ENCODE measurements around the gene PTPN9.

Gene PTPN9

DNA sequence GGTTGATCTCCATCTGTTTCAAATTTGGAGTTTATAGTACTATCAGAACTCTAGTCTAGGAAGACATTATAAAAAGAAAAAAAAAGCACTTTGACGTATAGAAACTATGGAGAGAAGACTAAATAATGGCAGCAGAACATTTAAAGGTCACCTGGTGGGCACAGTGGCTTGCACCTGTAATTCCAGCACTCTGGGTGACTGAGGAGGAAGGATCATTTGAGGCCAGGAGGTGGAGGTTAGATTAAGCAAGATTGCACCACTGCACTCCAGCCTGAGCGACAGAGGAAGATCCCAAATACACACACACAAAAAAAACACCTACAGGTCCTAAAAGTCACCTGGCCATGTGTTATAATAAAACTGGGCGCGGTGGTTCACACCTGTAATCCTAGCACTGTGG, 141.4 kb downstream of the PTPN9 start:
- Histone ChIP-seq H3K36me3 (ENCODE audit: insufficient read depth, low read length) (peaks cover 56% of the 10 kb centered on the region), H3K27ac (ENCODE audit: low read depth, low read length, poor library complexity, severe bottlenecking) (no peak overlapping the region), H3K4me2 (ENCODE audit: low read length) (no peak overlapping the region), H3K4me3 (ENCODE audit: low read depth, low read length, poor library complexity, severe bottlenecking) (no peak overlapping the region), H2AFZ (ENCODE audit: low read length) (no peak overlapping the region), H3K9me2 (ENCODE audit: low read depth, low read length) (no peaks in the 10 kb centered on the region), H4K20me1 (ENCODE audit: insufficient read depth, low read length) (0 out of 2 replicates have a peak, but pooled peaks cover 2% of the 10 kb centered on the region), H3K9ac (ENCODE audit: low read length) (no peak overlapping the region), H3K27me3 (ENCODE audit: insufficient read depth, low read length) (no peaks in the 10 kb centered on the region), H3F3A (ENCODE audit: insufficient read depth, low read length) (no peaks in the 10 kb centered on the region), H3K9me3 (ENCODE audit: low read length) (no peaks in the 10 kb centered on the region), H3K4me1 (ENCODE audit: insufficient read depth, low read length, severe bottlenecking) (no peaks in the 10 kb centered on the region), H3K79me2 (ENCODE audit: insufficient read depth, low read length) (peaks cover 93% of the 10 kb centered on the region)
- no peak for TF ChIP-seq CTCF (IDR thresholded peaks at IDR 0.05; ENCODE audit: low read length)
- TF ChIP-seq EZH2 (IDR thresholded peaks at IDR 0.05; ENCODE audit: borderline replicate concordance, low read length): no peak

DNA sequence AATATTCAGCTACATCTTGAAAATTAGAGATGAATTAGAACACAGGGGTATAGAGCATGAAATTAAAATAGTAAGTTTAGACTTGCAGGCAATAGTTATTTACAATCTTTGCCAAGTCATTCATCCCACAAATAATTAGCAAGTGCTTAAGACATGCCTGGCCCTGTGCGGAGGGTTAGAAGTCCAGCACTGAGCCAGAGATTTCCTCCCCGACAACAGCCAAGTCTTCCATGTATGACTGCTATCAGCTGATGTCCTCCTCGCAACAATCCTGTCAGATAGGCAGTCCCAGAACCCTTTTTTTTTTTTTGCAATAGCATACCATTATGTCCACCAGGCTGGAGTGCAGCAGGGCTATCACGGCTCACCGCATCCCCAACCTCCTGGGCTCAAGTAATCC, 142.2 kb downstream of the PTPN9 start:
- Histone ChIP-seq H3K4me3 (ENCODE audit: low read depth, low read length, poor library complexity, severe bottlenecking) (no peak overlapping the region), H3K9me3 (ENCODE audit: low read length) (no peaks in the 10 kb centered on the region), H3F3A (ENCODE audit: insufficient read depth, low read length) (no peaks in the 10 kb centered on the region), H3K27ac (ENCODE audit: low read depth, low read length, poor library complexity, severe bottlenecking) (no peak overlapping the region), H3K27me3 (ENCODE audit: insufficient read depth, low read length) (no peaks in the 10 kb centered on the region), H4K20me1 (ENCODE audit: insufficient read depth, low read length) (0 out of 2 replicates have a peak, but pooled peaks cover 2% of the 10 kb centered on the region), H3K4me2 (ENCODE audit: low read length) (no peak overlapping the region), H3K4me1 (ENCODE audit: insufficient read depth, low read length, severe bottlenecking) (no peaks in the 10 kb centered on the region), H3K9ac (ENCODE audit: low read length) (no peak overlapping the region), H3K36me3 (ENCODE audit: insufficient read depth, low read length) (peaks cover 55% of the 10 kb centered on the region), H3K79me2 (ENCODE audit: insufficient read depth, low read length) (peaks cover 94% of the 10 kb centered on the region), H3K9me2 (ENCODE audit: low read depth, low read length) (no peaks in the 10 kb centered on the region), H2AFZ (ENCODE audit: low read length) (no peak overlapping the region)
- TF ChIP-seq EZH2 (IDR thresholded peaks at IDR 0.05; ENCODE audit: borderline replicate concordance, low read length) (no peak), CTCF (IDR thresholded peaks at IDR 0.05; ENCODE audit: low read length) (no peak)

GRCh38 chr15:75431682-75432081, 147.4 kb downstream of the PTPN9 start:
- no peaks in the 10 kb centered on the region for H3K4me1 ChIP-seq (ENCODE audit: insufficient read depth, low read length, severe bottlenecking)
- peaks cover 61% of the 10 kb centered on the region for H3K36me3 ChIP-seq (ENCODE audit: insufficient read depth, low read length)
- H2AFZ ChIP-seq (ENCODE audit: low read length): no peak overlapping the region
- no peak overlapping the region for H3K4me3 ChIP-seq (ENCODE audit: low read depth, low read length, poor library complexity, severe bottlenecking)
- H3K4me2 ChIP-seq (ENCODE audit: low read length): no peak overlapping the region
- H4K20me1 ChIP-seq (ENCODE audit: insufficient read depth, low read length): peaks cover 2% of the 10 kb centered on the region; the same call in 1 of the 2 replicates
- no peaks in the 10 kb centered on the region for H3K9me3 ChIP-seq (ENCODE audit: low read length)
- H3K9ac ChIP-seq (ENCODE audit: low read length): no peak overlapping the region
- peaks cover 56% of the 10 kb centered on the region for H3K79me2 ChIP-seq (ENCODE audit: insufficient read depth, low read length)
- no peak overlapping the region for H3K27ac ChIP-seq (ENCODE audit: low read depth, low read length, poor library complexity, severe bottlenecking)
- TF ChIP-seq CTCF (IDR thresholded peaks at IDR 0.05; ENCODE audit: low read length) (no peak), EZH2 (IDR thresholded peaks at IDR 0.05; ENCODE audit: borderline replicate concordance, low read length) (no peak)
- no peaks in the 10 kb centered on the region for H3F3A ChIP-seq (ENCODE audit: insufficient read depth, low read length)
- no peaks in the 10 kb centered on the region for H3K27me3 ChIP-seq (ENCODE audit: insufficient read depth, low read length)
- no peaks in the 10 kb centered on the region for H3K9me2 ChIP-seq (ENCODE audit: low read depth, low read length)
